ENCODE results near the gene C20orf204.

DNA sequence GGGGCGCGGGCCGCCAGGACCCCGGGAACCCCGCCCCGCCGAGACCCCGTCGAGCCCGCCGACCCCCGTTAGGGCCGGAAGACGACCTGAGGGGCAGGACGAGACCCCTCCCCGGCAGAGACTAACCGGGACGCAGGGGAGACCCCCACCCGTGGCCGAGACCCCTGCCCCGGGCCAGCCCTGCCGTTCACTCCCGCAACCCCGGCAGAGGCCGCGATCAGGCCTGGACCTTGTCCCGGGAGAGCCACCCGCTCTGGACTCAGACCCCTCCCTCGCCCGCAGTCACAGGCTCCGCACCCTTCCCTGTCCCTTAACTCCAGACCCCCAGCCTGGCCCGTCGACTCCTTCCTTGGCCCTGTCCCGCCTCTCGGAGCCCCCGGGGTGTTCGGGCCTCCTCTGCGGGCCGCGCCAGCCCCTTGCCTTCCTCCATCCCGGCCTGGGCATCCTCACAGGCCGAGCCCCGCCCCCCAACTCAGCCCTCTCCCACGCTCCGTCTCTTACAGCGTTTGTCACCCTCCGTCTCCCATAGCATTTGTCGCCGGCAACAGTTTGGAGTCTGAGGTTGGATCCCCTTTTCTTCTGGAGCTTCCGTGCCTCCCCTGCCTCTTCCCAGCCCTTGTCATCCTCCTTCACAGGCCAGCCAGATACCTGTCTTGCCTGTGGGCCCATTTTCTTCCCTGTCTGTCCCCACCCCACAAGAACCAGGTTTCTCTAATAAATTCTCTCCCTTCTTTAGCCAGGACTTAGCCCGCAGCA lies 27.6 kb downstream of the C20orf204 start:
- TF ChIP-seq, protein P1, sequence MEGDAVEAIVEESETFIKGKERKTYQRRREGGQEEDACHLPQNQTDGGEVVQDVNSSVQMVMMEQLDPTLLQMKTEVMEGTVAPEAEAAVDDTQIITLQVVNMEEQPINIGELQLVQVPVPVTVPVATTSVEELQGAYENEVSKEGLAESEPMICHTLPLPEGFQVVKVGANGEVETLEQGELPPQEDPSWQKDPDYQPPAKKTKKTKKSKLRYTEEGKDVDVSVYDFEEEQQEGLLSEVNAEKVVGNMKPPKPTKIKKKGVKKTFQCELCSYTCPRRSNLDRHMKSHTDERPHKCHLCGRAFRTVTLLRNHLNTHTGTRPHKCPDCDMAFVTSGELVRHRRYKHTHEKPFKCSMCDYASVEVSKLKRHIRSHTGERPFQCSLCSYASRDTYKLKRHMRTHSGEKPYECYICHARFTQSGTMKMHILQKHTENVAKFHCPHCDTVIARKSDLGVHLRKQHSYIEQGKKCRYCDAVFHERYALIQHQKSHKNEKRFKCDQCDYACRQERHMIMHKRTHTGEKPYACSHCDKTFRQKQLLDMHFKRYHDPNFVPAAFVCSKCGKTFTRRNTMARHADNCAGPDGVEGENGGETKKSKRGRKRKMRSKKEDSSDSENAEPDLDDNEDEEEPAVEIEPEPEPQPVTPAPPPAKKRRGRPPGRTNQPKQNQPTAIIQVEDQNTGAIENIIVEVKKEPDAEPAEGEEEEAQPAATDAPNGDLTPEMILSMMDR (conservative IDR thresholded peaks at IDR 0.05; ENCODE audit: low read depth, low read length) = no peak
- no peak for TF ChIP-seq POLR2A (IDR thresholded peaks at IDR 0.05; ENCODE audit: low read depth, low read length)

Data from IMR-90 (cell line).